K562 (cell line): ENCODE measurements around the gene WDFY2. TPM values are rescaled to one million over a fixed set of nuclear protein-coding genes. Genes with fewer than 3 reads are reported as not detected.

ENCODE experiments used
- ATAC-seq: fragments of 200-7000 bp; cut with Tn5 transposase; 3 replicates; pipeline ENCODE4 v1.9.1; 2020; ENCODE audit warnings: moderate library complexity
- BruUV-seq: library from RNA; stranded (reverse); fragments of 400-500 nt; replicated peaks from 2 replicates; lab custom pipeline; 2021; lab: Mats Ljungman, UMichigan
- CTCF ChIA-PET: fragments of 300-600 bp; formaldehyde crosslinking; extraction: SDS; loops from one replicate; lab custom pipeline; 2021; ENCODE audit warnings: low intra/inter-chr PET ratio; lab: Yijun Ruan, JAX
- POLR2A ChIA-PET: fragments of 300-600, 350-650 bp; sonication (Branson Sonifier 250); formaldehyde crosslinking; extraction: SDS; loops from one replicate; lab custom pipeline; 2021; ENCODE audit warnings: antibody characterized with exemption, inconsistent platforms; lab: Yijun Ruan, JAX
- DNase-seq, 4 experiments: peaks; one replicate each; pipeline versions ENCODE4 v3.0.0 to v3.0.0-alpha.2; 2011 to 2018; ENCODE audit warnings: low spot score in 3 of 4, mixed read lengths in 3 of 4; ENCODE audit errors: extremely low read depth in 1 of 4
- FAIRE-seq: peaks from 2 replicates; lab custom pipeline; 2011; peaks lifted over from hg19 to GRCh38; lab: Jason Lieb, UNC
- H2AFZ ChIP-seq: 2 replicates; pipeline ENCODE4 v1.6.0; 2011; ENCODE audit warnings: low read depth, low read length, control low read depth, inconsistent platforms
- H3K27ac ChIP-seq: fragments of 200-600 bp; 3 replicates; pipeline ENCODE4 v1.8.0; 2011; ENCODE audit warnings: low read depth, mild to moderate bottlenecking, control low read depth, inconsistent platforms, low read length, moderate library complexity, mixed read lengths; ENCODE audit errors: extremely low read depth
- H3K27me3 ChIP-seq, 2 experiments: fragments of 300-600 bp in 1 of 2; 2 replicates in 1 of 2; 3 replicates in 1 of 2; pipeline versions ENCODE4 v1.6.0 to v1.8.0; 2011; ENCODE audit warnings: inconsistent platforms in 2 of 2, low read length in 2 of 2, mild to moderate bottlenecking in 1 of 2, mixed read lengths in 1 of 2, moderate library complexity in 1 of 2; ENCODE audit not compliant: control insufficient read depth in 2 of 2, insufficient read depth in 2 of 2
- H3K36me3 ChIP-seq: fragments of 300-600 bp; 3 replicates; pipeline ENCODE4 v1.8.0; 2011; ENCODE audit warnings: mild to moderate bottlenecking, low read length, inconsistent platforms; ENCODE audit not compliant: control insufficient read depth, insufficient read depth
- H3K4me1 ChIP-seq, 2 experiments: fragments of 200-600 bp in 1 of 2; replicated peaks in 1 of 2; 2 replicates in 1 of 2; 3 replicates in 1 of 2; pipeline versions ENCODE4 v1.5.1 to v1.8.0; 2011; ENCODE audit warnings: inconsistent platforms in 2 of 2, low read length in 2 of 2, mild to moderate bottlenecking in 1 of 2, mixed read lengths in 1 of 2, moderate library complexity in 1 of 2; ENCODE audit not compliant: control insufficient read depth in 2 of 2, insufficient read depth in 2 of 2
- H3K4me2 ChIP-seq: 2 replicates; pipeline ENCODE4 v1.6.1; 2011; ENCODE audit warnings: low read length, control low read depth, inconsistent platforms, mixed read lengths; ENCODE audit not compliant: insufficient read depth
- H3K4me3 ChIP-seq: fragments of 200-600 bp; sonication (generic), shearing (Covaris generic); 2 replicates; pipeline ENCODE4 v1.5.1; 2016; ENCODE audit warnings: control low read depth, inconsistent platforms
- H3K79me2 ChIP-seq: fragments of 200-600 bp; 3 replicates; pipeline ENCODE4 v1.8.0; 2011; ENCODE audit warnings: low read length, inconsistent platforms; ENCODE audit not compliant: control insufficient read depth, insufficient read depth
- H3K9ac ChIP-seq, 2 experiments: 2 replicates each; pipeline versions ENCODE4 v1.6.0 to v1.6.1; 2011; ENCODE audit warnings: low read depth in 2 of 2, low read length in 2 of 2, control low read depth in 1 of 2, inconsistent platforms in 1 of 2, mild to moderate bottlenecking in 1 of 2, mixed read lengths in 1 of 2; ENCODE audit not compliant: insufficient read depth in 1 of 2
- H3K9me1 ChIP-seq: one replicate; pipeline ENCODE4 v1.6.0; 2011; ENCODE audit warnings: inconsistent platforms, mild to moderate bottlenecking, low read length, moderate library complexity; ENCODE audit not compliant: control insufficient read depth, insufficient read depth
- H3K9me3 ChIP-seq: replicated peaks from 2 replicates; pipeline ENCODE4 v1.5.1; 2011; ENCODE audit warnings: low read depth, low read length, inconsistent platforms; ENCODE audit not compliant: control insufficient read depth, insufficient read depth
- H4K20me1 ChIP-seq: replicated peaks from 2 replicates; pipeline ENCODE4 v1.6.1; 2011; ENCODE audit warnings: low read length, inconsistent platforms, mixed read lengths; ENCODE audit not compliant: control insufficient read depth, insufficient read depth
- BRF2 ChIP-seq: IDR thresholded peaks from 3 replicates; pipeline ENCODE4 v1.6.1; 2011; ENCODE audit warnings: borderline replicate concordance, mild to moderate bottlenecking; ENCODE audit not compliant: insufficient read length, insufficient read depth
- GMEB1 ChIP-seq: fragments of 250-450 bp; sonication (Bioruptor Pico); IDR thresholded peaks from 2 replicates; pipeline ENCODE4 v1.4.0; 2020; ENCODE audit warnings: mild to moderate bottlenecking
- HNRNPUL1 ChIP-seq: fragments of 200-400 bp; formaldehyde crosslinking; IDR thresholded peaks from 2 replicates; pipeline ENCODE4 v1.6.1; 2017; ENCODE audit warnings: low read length
- HSF4 ChIP-seq: fragments of 250-450 bp; sonication (Bioruptor Pico); IDR thresholded peaks from 2 replicates; pipeline ENCODE4 v2.1.2; 2022; ENCODE audit warnings: mild to moderate bottlenecking, moderate library complexity, borderline replicate concordance
- IRF2 ChIP-seq: sonication (generic); formaldehyde crosslinking; IDR thresholded peaks from 2 replicates; pipeline ENCODE4 v1.8.1; 2022; ENCODE audit warnings: mild to moderate bottlenecking, missing genetic modification reagents
- L3MBTL2 ChIP-seq: fragments of 450-650 bp; IDR thresholded peaks from 2 replicates; pipeline ENCODE4 v1.6.1; 2016; ENCODE audit warnings: mild to moderate bottlenecking, moderate library complexity
- MEIS2 ChIP-seq: fragments of 450-650 bp; IDR thresholded peaks from 2 replicates; pipeline ENCODE4 v1.6.1; 2014; ENCODE audit warnings: mild to moderate bottlenecking; ENCODE audit not compliant: partially characterized antibody
- SIN3B ChIP-seq: fragments of 450-650 bp; IDR thresholded peaks from 2 replicates; pipeline ENCODE4 v1.6.1; 2017; ENCODE audit warnings: low read depth, mild to moderate bottlenecking, moderate library complexity
- SNIP1 ChIP-seq: fragments of 450-650 bp; IDR thresholded peaks from 2 replicates; pipeline ENCODE4 v1.7.1; 2017; ENCODE audit warnings: low read depth, mild to moderate bottlenecking
- SPI1 ChIP-seq: IDR thresholded peaks from 2 replicates; pipeline ENCODE4 v1.6.1; 2011; ENCODE audit warnings: low read depth, low read length, control low read depth, borderline replicate concordance
- ZBTB1 ChIP-seq: sonication (generic); formaldehyde crosslinking; IDR thresholded peaks from 2 replicates; pipeline ENCODE4 v1.8.1; 2023; ENCODE audit warnings: missing genetic modification reagents, low read depth, mild to moderate bottlenecking, borderline replicate concordance
- ZBTB26 ChIP-seq: fragments of 450-650 bp; formaldehyde crosslinking; IDR thresholded peaks from 2 replicates; pipeline ENCODE4 v1.4.0; 2022; ENCODE audit warnings: missing genetic modification characterization
- ZBTB33 ChIP-seq: sonication (generic); formaldehyde crosslinking; IDR thresholded peaks from 2 replicates; pipeline ENCODE4 v1.8.1; 2023; ENCODE audit warnings: mild to moderate bottlenecking, missing genetic modification reagents
- ZNF133 ChIP-seq: fragments of 250-450 bp; sonication (Bioruptor Pico); IDR thresholded peaks from 2 replicates; pipeline ENCODE4 v1.4.0; 2020; ENCODE audit warnings: mild to moderate bottlenecking
- WGBS: fragments of 100-300 bp; shearing (Covaris generic); methylation state at CpG from one replicate; pipeline ENCODE4 v1.1.6; 2016; ENCODE audit warnings: low coverage, mixed read lengths; ENCODE audit not compliant: insufficient coverage; ENCODE audit errors: missing lambda C conversion rate; 5-methylcytosine and 5-hydroxymethylcytosine counted together
- in situ Hi-C: fragments of 300-500 bp; cut with MboI; formaldehyde crosslinking; loops from 4 replicates; pipeline ENCODE4 v1.15.0; 2018; ENCODE audit warnings: inconsistent platforms, mixed read lengths
- intact Hi-C: fragments of 100-400 bp; cut with micrococcal nuclease; formaldehyde crosslinking; loops from 2 replicates; pipeline ENCODE4 v1.14.2; 2022
- polyA plus RNA-seq, 8 experiments: library from polyadenylated mRNA; depleted of rRNA in 4 of 8; stranded (reverse) in 5 of 8; unstranded in 3 of 8; fragments of >200 nt; fragmentation: Nextera tagmentation in 2 of 8; fragmentation: Illumina TruSeq in 1 of 8; extraction: Ambion mirVana in 2 of 8; extraction: Trizol in 1 of 8; gene quantifications; 2 replicates each; pipeline versions ENCODE4 v1.2.1 to v1.2.3, GENCODE V29; 2011 to 2014; ENCODE audit warnings: inconsistent platforms in 1 of 8, missing spikeins in 1 of 8
- total RNA-seq, 7 experiments: library from RNA; depleted of rRNA in 6 of 7; stranded (reverse); fragments of >200 nt in 6 of 7; fragmentation: Illumina TruSeq in 2 of 7; extraction: Trizol in 2 of 7; gene quantifications; 2 replicates each; pipeline versions ENCODE4 v1.2.1 to v1.2.3, GENCODE V29; 2011 to 2021; ENCODE audit warnings: low replicate concordance in 1 of 7

WDFY2 gene
- total and polyA plus RNA-seq, 9 of the 15 experiments (the other 6 are each of a cell fraction or from before 2014, with no cell fraction given): 0.66 to 6.4 (median 4.4) TPM

DNA sequence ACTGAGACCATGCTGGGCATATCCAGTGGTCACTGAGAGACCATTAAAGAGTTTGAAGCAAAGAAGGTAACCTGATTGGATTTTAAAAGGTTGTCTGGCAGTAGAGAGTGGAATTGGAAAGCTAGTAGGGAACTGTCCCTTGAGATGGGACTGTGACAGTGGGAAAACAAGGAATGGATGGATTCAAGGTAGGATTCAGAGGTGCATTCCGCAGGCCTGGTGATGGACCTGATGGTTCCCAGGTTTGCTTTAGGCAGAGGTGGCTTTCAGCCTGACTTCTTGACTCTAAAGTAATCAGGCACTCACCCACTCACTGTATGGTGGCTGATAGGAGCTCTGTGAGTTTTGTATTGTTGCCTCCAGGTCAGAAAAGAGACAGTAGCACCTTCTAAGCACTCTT is 146.7 kb downstream of the WDFY2 start (continued):
- TF ChIP-seq ZBTB33 (CRISPR knock-in tag): no peak
- TF ChIP-seq BRF2: no peak
- no peak for TF ChIP-seq IRF2
- TF ChIP-seq, all 486 proteins: peak for 0

GRCh38 chr13:51731759-51732158 is 147.5 kb downstream of the WDFY2 start:
- WGBS: 58% methylated on average over 4 of the region's 4 CpGs
- Histone ChIP-seq H2AFZ (no peak overlapping the region), H3K4me1 (no peaks in the 10 kb centered on the region), H4K20me1 (no peaks in the 10 kb centered on the region), H3K79me2 (no peaks in the 10 kb centered on the region), H3K9ac (no peak overlapping the region), H3K9me1 (no peaks in the 10 kb centered on the region), H3K27ac (no peak overlapping the region), H3K27me3 (no peaks in the 10 kb centered on the region), H3K4me2 (no peak overlapping the region), H3K9me3 (no peaks in the 10 kb centered on the region), H3K36me3 (peaks cover 5% of the 10 kb centered on the region; the same call in 1 of the 3 replicates), H3K4me3 (no peak overlapping the region)
- intact Hi-C loops: no loop called here
- CTCF ChIA-PET: no interaction called here
- POLR2A ChIA-PET: interaction anchor here (0.6 to 1.2 kb wide), 2 partner anchors 10 to 33 kb away, joined by 3 read pairs; no protein-coding TSS in a partner anchor
- no peak for FAIRE-seq
- ATAC-seq: no peak
- BruUV-seq: no TSS peak
- in situ Hi-C loops: no loop called here
- no peak for DNase-seq
- TF ChIP-seq MEIS2 (no peak), SPI1 (no peak), ZNF133 (CRISPR knock-in tag) (no peak), SIN3B (no peak), ZBTB1 (CRISPR knock-in tag) (no peak), L3MBTL2 (no peak), SNIP1 (no peak), HSF4 (no peak), HNRNPUL1 (no peak), ZBTB26 (no peak), GMEB1 (CRISPR knock-in tag) (no peak)
